Measurements from ENCODE around the gene KCNJ16.

KCNJ16 gene

GRCh38 chr17:70172923-70173322 lies 97.9 kb downstream of the KCNJ16 start:
- DNase-seq = no peak

- DNase-seq = no peak
Observed at GRCh38 chr17:70173681-70174080, 98.7 kb downstream of the KCNJ16 start.

GRCh38 chr17:70181376-70181775 lies 106.4 kb downstream of the KCNJ16 start:
- no peak for DNase-seq

GRCh38 chr17:70181866-70182265 lies 106.8 kb downstream of the KCNJ16 start:
- no peak for DNase-seq

GRCh38 chr17:70183508-70183907 lies 108.5 kb downstream of the KCNJ16 start:
- no peak for DNase-seq

- no peak for DNase-seq
Observed at GRCh38 chr17:70184207-70184606, 109.2 kb downstream of the KCNJ16 start.

GRCh38 chr17:70184770-70185169 lies 109.7 kb downstream of the KCNJ16 start:
- DNase-seq = no peak
